DND-41 (cell line): Measurements from ENCODE around the gene POLR1B.
"Not testable (repeated sequence)": the region's sequence is repeated elsewhere in the genome, so short reads cannot be mapped to it uniquely, and the experiment has no call there.

ENCODE experiments used
- ATAC-seq: fragments of 200-7000 bp; cut with Tn5 transposase; 3 replicates; pipeline ENCODE4 v1.9.1; 2021; ENCODE audit warnings: low read depth; ENCODE audit not compliant: insufficient read depth
- DNase-seq: peaks from one replicate; pipeline ENCODE4 v3.0.0-alpha.2; 2020
- H2AFZ ChIP-seq: 2 replicates; pipeline ENCODE4 v1.6.0; 2012; ENCODE audit warnings: low read depth, low read length
- H3K27ac ChIP-seq: 2 replicates; pipeline ENCODE4 v1.5.1; 2012; ENCODE audit warnings: low read length, inconsistent platforms
- H3K27me3 ChIP-seq: fragments of 200-600 bp; sonication (generic); 2 replicates; pipeline ENCODE4 v1.6.0; 2012; ENCODE audit warnings: low read length, mild to moderate bottlenecking, inconsistent platforms; ENCODE audit not compliant: insufficient read depth, poor library complexity
- H3K36me3 ChIP-seq: 2 replicates; pipeline ENCODE4 v1.5.1; 2012; ENCODE audit warnings: low read length, inconsistent platforms; ENCODE audit not compliant: insufficient read depth
- H3K4me1 ChIP-seq: 2 replicates; pipeline ENCODE4 v1.5.1; 2012; ENCODE audit warnings: mild to moderate bottlenecking, low read length; ENCODE audit not compliant: insufficient read depth
- H3K4me2 ChIP-seq: 2 replicates; pipeline ENCODE4 v1.6.0; 2012; ENCODE audit warnings: mild to moderate bottlenecking, moderate library complexity, low read length, inconsistent platforms; ENCODE audit not compliant: insufficient read depth
- H3K4me3 ChIP-seq, 2 experiments: fragments of 200-600 bp in 1 of 2; shearing (Covaris generic) in 1 of 2; 2 replicates each; pipeline ENCODE4 v1.5.1; 2012 to 2016; ENCODE audit warnings: inconsistent platforms in 2 of 2, low read length in 2 of 2, mild to moderate bottlenecking in 2 of 2, low read depth in 1 of 2, moderate library complexity in 1 of 2
- H3K79me2 ChIP-seq: 2 replicates; pipeline ENCODE4 v1.6.0; 2012; ENCODE audit warnings: low read length, inconsistent platforms; ENCODE audit not compliant: insufficient read depth
- H3K9ac ChIP-seq: 2 replicates; pipeline ENCODE4 v1.6.0; 2012; ENCODE audit warnings: low read depth, mild to moderate bottlenecking, inconsistent platforms, low read length, moderate library complexity
- H3K9me3 ChIP-seq: 2 replicates; pipeline ENCODE4 v1.5.1; 2012; ENCODE audit warnings: low read length, moderate library complexity, mild to moderate bottlenecking, inconsistent platforms; ENCODE audit not compliant: insufficient read depth, severe bottlenecking
- H4K20me1 ChIP-seq: 2 replicates; pipeline ENCODE4 v1.6.0; 2012; ENCODE audit warnings: low read length; ENCODE audit not compliant: insufficient read depth
- CTCF ChIP-seq: IDR thresholded peaks from 2 replicates; pipeline ENCODE4 v1.5.1; 2012; ENCODE audit warnings: borderline replicate concordance, low read length, moderate library complexity, mild to moderate bottlenecking; ENCODE audit not compliant: poor library complexity, severe bottlenecking; ENCODE audit errors: extremely low read depth
- EZH2 ChIP-seq: IDR thresholded peaks from 3 replicates; pipeline ENCODE4 v1.6.1; 2012; ENCODE audit warnings: borderline replicate concordance, low read depth, mild to moderate bottlenecking, moderate library complexity, low read length, inconsistent platforms; ENCODE audit not compliant: severe bottlenecking

POLR1B gene

DNA sequence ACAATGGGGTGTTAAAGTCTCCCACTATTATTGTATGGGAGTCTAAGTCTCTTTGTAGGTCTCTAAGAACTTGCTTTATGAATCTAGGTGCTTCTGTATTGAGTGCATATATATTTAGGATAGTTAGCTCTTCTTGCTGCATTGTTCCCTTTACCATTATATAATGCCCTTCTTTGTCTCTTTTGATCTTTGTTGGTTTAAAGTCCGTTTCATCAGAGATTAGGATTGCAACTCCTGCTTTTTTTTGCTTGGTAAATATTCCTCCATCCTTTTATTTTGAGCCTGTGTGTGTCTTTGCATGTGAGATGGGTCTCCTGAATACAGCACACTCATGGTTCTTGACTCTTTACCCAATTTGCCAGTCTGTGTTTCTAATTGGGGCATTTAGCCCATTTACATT lies 70.0 kb downstream of the POLR1B start:
- not testable (repeated sequence) for H2AFZ ChIP-seq, H3K27ac ChIP-seq, DNase-seq, H3K4me2 ChIP-seq, H3K27me3 ChIP-seq, H4K20me1 ChIP-seq, H3K36me3 ChIP-seq, ATAC-seq, H3K4me3 ChIP-seq, H3K79me2 ChIP-seq, H3K9me3 ChIP-seq, H3K9ac ChIP-seq, H3K4me1 ChIP-seq

GRCh38 chr2:112614201-112614840 lies 72.1 kb downstream of the POLR1B start:
- TF ChIP-seq EZH2 (no peak), CTCF (no peak)
- Histone ChIP-seq H3K4me3 (no peak overlapping the region), H3K27ac (no peak overlapping the region), H2AFZ (no peak overlapping the region), H3K4me1 (no peaks in the 10 kb centered on the region), H3K27me3 (no peaks in the 10 kb centered on the region), H3K4me2 (no peak overlapping the region), H3K36me3 (no peaks in the 10 kb centered on the region), H4K20me1 (no peaks in the 10 kb centered on the region), H3K79me2 (no peaks in the 10 kb centered on the region), H3K9me3 (no peaks in the 10 kb centered on the region), H3K9ac (no peak overlapping the region)
- DNase-seq = no peak
- no peak for ATAC-seq

DNA sequence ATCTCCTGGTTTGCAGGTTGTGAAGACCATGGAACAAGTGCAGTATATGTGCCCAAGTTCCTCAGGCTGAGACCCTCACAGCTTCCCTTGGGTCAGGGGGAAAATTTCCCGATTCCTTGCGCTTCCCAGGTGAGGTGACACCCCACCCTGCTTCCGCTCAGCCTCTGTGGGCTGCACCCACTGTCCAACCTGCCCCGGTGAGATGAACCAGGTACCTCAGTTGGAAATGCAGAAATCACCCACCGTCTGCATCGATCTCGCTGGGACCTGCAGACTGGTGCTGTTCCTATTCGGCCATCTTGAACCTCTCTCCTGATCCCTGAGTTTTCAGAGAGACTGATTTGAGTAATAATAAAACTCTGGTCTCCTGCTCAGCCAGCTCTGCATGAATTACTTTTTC lies 72.8 kb downstream of the POLR1B start:
- no peak overlapping the region for H3K9ac ChIP-seq
- H3K4me3 ChIP-seq = no peak overlapping the region
- no peaks in the 10 kb centered on the region for H3K4me1 ChIP-seq
- H4K20me1 ChIP-seq = no peaks in the 10 kb centered on the region
- DNase-seq (no peak), ATAC-seq (no peak)
- no peak overlapping the region for H3K4me2 ChIP-seq
- no peaks in the 10 kb centered on the region for H3K79me2 ChIP-seq
- H3K9me3 ChIP-seq = no peaks in the 10 kb centered on the region
- no peaks in the 10 kb centered on the region for H3K27me3 ChIP-seq
- H3K36me3 ChIP-seq = no peaks in the 10 kb centered on the region
- H3K27ac ChIP-seq = no peak overlapping the region
- H2AFZ ChIP-seq = no peak overlapping the region
- TF ChIP-seq CTCF = no peak
- no peak for TF ChIP-seq EZH2

DNA sequence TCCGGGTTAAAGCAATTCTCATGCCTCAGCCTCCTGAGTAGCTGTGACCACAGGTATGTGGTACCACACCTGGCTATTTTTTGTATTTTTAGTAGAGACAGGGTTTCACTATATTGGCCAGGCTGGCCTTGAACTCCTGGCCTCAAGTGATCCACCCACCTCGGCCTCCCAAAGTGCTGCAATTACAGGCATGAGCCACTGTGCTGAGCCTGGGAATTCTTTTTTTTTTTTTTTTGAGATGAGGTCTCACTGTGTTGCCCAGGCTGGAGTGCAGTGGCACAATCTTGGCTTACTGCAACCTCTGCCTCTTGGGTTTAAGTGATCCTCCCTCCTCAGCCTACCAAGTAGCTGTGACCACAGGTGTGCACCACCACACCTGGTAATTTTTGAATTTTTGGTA lies 73.5 kb downstream of the POLR1B start:
- H3K27ac ChIP-seq, H2AFZ ChIP-seq, ATAC-seq, H3K9ac ChIP-seq, H3K4me2 ChIP-seq, H3K27me3 ChIP-seq, DNase-seq, H4K20me1 ChIP-seq, H3K4me3 ChIP-seq, H3K79me2 ChIP-seq, H3K9me3 ChIP-seq, H3K36me3 ChIP-seq, H3K4me1 ChIP-seq: not testable (repeated sequence)
